ENCODE data around the gene TMEM54. TPM values are rescaled to one million over a fixed set of nuclear protein-coding genes. Genes with fewer than 3 reads are reported as not detected.

Gene TMEM54
- total and polyA plus RNA-seq, 2 of the 13 experiments (the other 11 are each of a cell fraction or from before 2014, with no cell fraction given) = 2.5 to 2.9 TPM

GRCh38 chr1:32874860-32875752 is 26.1 kb downstream of the TMEM54 start:
- Histone ChIP-seq H3K27me3 (ENCODE audit: control insufficient read depth in 1 of 2, insufficient read depth in 2 of 2, low read length in 2 of 2) (peaks cover 0 to 28% of the 10 kb centered on the region in 2 experiments; a peak in 3 of 5 replicates), H2AFZ (ENCODE audit: low read length) (no peak overlapping the region), H3K79me2 (ENCODE audit: insufficient read depth, low read length) (no peaks in the 10 kb centered on the region), H3K4me2 (ENCODE audit: low read depth, low read length) (no peak overlapping the region), H4K20me1 (ENCODE audit: insufficient read depth, low read length) (peaks cover 5% of the 10 kb centered on the region), H3K9ac (ENCODE audit: insufficient read depth, low read depth, low read length) (no peak overlapping the region), H3K4me1 (ENCODE audit: insufficient read depth, low read length) (peaks cover 27% of the 10 kb centered on the region), H3K36me3 (replicated peaks in 1 of 2; ENCODE audit: control insufficient read depth in 1 of 2, insufficient read depth in 2 of 2, low read length in 2 of 2) (no peaks in the 10 kb centered on the region), H3K4me3 (replicated peaks in 1 of 3; ENCODE audit: insufficient read depth in 1 of 3, low read depth in 2 of 3, low read length in 3 of 3) (no peak overlapping the region), H3K27ac (ENCODE audit: extremely low read length, insufficient read depth, low read length) (no peak overlapping the region), H3K9me3 (ENCODE audit: low read length) (no peaks in the 10 kb centered on the region)
- intact Hi-C loops (cut with micrococcal nuclease; ENCODE audit: unreplicated experiment) = loop anchor here (5.0 to 10.0 kb wide), 3 partner anchors 58 to 353 kb away; partner anchors contain the start of genes S100PBP and YARS1
- in situ Hi-C loops (cut with HindIII; ENCODE audit: extremely low pct_ligation_motif_present, low pct_unique_long_range_greater_than_20kb) = loop anchor here (10.0 kb wide), 1 partner anchor 50 kb away; no protein-coding TSS in a partner anchor
- ChIA-PET POLR2A (no interaction called here), CTCF (ENCODE audit: low intra/inter-chr PET ratio, low total read pairs) (no interaction called here)
- 3% methylated on average over 5 of the region's 5 CpGs for WGBS (ENCODE audit: low lambda C conversion rate)
- ATAC-seq = no peak
- no peak for TF ChIP-seq MYNN (CRISPR knock-in tag; IDR thresholded peaks at IDR 0.05; ENCODE audit: low read depth)
- TF ChIP-seq REL (CRISPR knock-in tag; conservative IDR thresholded peaks at IDR 0.05) = no peak
- no peak for TF ChIP-seq ZNF260 (CRISPR knock-in tag; IDR thresholded peaks at IDR 0.05; ENCODE audit: borderline replicate concordance, low read depth)
- no peak for TF ChIP-seq ZSCAN9 (CRISPR knock-in tag; IDR thresholded peaks at IDR 0.05; ENCODE audit: borderline replicate concordance)
- no peak for TF ChIP-seq ZBTB44 (CRISPR knock-in tag; IDR thresholded peaks at IDR 0.05)
- TF ChIP-seq SUZ12 (IDR thresholded peaks at IDR 0.05; ENCODE audit: low read depth, low read length) = no peak
- TF ChIP-seq ZNF674 (CRISPR knock-in tag; IDR thresholded peaks at IDR 0.05; ENCODE audit: low read depth) = no peak
- no peak for TF ChIP-seq ZFP36L2 (CRISPR knock-in tag; IDR thresholded peaks at IDR 0.05)
- no peak for TF ChIP-seq ZNF83 (CRISPR knock-in tag; IDR thresholded peaks at IDR 0.05; ENCODE audit: borderline replicate concordance)
- TF ChIP-seq, protein P1, sequence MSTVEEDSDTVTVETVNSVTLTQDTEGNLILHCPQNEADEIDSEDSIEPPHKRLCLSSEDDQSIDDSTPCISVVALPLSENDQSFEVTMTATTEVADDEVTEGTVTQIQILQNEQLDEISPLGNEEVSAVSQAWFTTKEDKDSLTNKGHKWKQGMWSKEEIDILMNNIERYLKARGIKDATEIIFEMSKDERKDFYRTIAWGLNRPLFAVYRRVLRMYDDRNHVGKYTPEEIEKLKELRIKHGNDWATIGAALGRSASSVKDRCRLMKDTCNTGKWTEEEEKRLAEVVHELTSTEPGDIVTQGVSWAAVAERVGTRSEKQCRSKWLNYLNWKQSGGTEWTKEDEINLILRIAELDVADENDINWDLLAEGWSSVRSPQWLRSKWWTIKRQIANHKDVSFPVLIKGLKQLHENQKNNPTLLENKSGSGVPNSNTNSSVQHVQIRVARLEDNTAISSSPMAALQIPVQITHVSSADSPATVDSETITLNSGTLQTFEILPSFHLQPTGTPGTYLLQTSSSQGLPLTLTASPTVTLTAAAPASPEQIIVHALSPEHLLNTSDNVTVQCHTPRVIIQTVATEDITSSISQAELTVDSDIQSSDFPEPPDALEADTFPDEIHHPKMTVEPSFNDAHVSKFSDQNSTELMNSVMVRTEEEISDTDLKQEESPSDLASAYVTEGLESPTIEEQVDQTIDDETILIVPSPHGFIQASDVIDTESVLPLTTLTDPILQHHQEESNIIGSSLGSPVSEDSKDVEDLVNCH (CRISPR knock-in tag; IDR thresholded peaks at IDR 0.05) = no peak
- no peak for TF ChIP-seq SIN3A (IDR thresholded peaks at IDR 0.05; ENCODE audit: borderline replicate concordance, low read depth, low read length)
- no peak for TF ChIP-seq ZNF282 (IDR thresholded peaks at IDR 0.05; ENCODE audit: partially characterized antibody)
- no peak for TF ChIP-seq ZNF441 (CRISPR knock-in tag; IDR thresholded peaks at IDR 0.05; ENCODE audit: borderline replicate concordance)
- TF ChIP-seq CTCF (CRISPR knock-in tag; IDR thresholded peaks at IDR 0.05) = no peak
- TF ChIP-seq ZFP90 (CRISPR knock-in tag; IDR thresholded peaks at IDR 0.05; ENCODE audit: borderline replicate concordance) = no peak
- no peak for TF ChIP-seq ZNF143 (CRISPR knock-in tag; IDR thresholded peaks at IDR 0.05)
- DNase-seq (ENCODE audit: low spot score) = no peak
- FAIRE-seq = no peak
- no TSS peak for BruUV-seq (replicated peaks)
